GM21723 (cell line): ENCODE measurements around the gene C2CD3.

Source experiments
- ATAC-seq: cut with Tn5 transposase; IDR thresholded peaks from one replicate; pipeline ENCODE4 v1.9.1; 2021; ENCODE audit warnings: mild to moderate bottlenecking, moderate library complexity; ENCODE audit not compliant: unreplicated experiment

Gene C2CD3

GRCh38 chr11:73983741-73984538, 186.9 kb downstream of the C2CD3 start:
- no peak for ATAC-seq

DNA sequence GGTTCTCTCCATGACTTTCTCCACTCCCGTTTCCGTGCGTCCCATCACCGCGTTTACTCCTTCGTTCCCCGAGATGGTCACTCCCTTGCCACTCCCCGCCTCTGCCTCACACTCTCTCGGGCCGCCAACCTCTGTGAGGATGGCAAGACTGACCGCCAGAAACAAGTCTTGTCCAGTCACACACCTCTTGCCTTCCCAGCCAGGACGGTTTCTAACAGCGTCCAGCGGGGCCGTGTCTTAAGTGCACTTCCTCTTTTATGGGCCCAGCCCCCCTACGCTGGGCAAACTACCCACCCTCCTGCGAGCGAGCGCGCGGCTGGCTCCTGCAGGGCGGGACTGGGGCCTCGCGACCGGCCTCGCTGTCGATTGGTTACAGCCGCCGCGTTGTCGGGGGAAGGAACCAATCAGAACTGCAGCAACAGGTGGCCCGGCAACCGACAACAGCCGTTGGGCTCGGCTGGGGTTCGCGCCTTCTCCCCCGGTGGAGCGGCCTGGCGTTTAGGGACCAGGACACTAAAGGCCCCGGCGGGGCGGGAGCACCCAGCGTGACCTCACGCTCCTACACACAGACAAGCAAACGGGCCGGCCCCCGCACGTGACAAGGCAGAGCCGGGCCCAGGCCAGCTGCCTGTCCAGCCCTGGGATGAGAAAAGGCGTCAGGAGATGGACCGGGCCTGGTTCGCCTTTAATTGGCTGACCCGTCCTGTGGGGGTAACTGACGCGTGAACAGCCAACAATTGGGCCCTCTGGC, 187.6 kb downstream of the C2CD3 start:
- ATAC-seq = peak; percentile 72

DNA sequence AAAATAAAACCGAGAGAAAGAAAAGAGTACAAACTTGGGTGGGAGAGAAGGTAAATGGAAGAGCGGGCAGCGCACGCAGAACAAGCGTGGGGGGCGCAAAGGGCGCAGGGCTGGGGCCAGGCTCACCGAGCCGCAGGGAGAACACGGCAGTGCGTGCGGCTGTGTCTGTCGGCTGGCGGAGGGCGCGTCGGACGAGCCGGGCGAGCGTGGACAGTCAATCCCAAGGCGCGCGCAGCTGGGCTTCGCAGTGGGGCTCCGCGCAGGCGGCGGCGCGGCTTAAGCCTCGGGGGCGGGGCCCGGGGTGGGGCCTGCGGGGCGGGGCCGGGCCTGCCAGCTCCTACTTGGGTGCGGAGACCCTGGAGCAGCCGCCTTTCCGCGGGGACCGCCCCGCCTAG, 188.2 kb downstream of the C2CD3 start, which contains the start of gene UCP2:
UCP2 (minus strand) TSS at position 249 of the 395 bp plus-strand sequence. CDS start 4,465 bp downstream, outside the sequence.
- ATAC-seq = peak; percentile 60

- ATAC-seq = no peak
Observed at GRCh38 chr11:73981051-73981805, 189.6 kb downstream of the C2CD3 start.

GRCh38 chr11:73980001-73980961, 190.5 kb downstream of the C2CD3 start:
- ATAC-seq = peak; percentile 49

GRCh38 chr11:73978576-73979086, 192.2 kb downstream of the C2CD3 start:
- no peak for ATAC-seq

DNA sequence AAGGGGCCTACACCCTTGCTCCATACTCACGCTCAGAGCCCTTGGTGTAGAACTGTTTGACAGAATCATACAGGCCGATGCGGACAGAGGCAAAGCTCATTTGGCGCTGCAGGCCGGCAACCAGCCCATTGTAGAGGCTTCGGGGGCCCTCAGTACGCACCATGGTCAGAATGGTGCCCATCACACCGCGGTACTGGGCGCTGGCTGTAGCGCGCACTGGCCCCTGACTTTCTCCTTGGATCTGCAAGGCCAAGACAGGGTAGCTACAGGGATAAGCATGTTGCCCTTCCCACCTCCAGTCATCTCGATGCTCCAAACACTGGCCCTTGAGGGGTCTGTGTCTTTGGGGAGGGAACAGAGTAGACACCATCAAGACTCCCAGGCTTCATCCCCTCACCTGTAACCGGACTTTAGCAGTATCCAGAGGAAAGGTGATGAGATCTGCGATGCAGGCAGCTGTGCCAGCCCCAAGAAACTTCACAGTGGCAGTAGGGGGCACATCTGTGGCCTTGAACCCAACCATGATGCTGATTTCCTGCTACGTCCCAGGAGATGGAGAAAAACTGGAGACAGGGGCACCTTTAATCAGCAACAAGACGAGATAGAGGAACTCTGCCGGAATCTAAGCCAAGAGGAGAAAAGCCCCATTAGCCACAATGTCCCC, 192.8 kb downstream of the C2CD3 start:
- no peak for ATAC-seq

- no peak for ATAC-seq
Observed at GRCh38 chr11:73976451-73977151, 194.2 kb downstream of the C2CD3 start.

DNA sequence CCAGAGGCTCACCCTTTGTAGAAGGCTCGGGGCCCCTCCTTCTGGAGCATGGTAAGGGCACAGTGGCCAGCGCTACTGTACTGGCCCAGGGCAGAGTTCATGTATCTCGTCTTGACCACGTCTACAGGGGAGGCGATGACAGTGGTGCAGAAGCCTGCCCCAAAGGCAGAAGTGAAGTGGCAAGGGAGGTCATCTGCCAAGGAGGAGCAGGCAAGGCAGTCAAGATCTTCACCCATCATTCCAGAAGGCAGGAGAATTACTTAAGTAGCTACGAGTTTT, 195.4 kb downstream of the C2CD3 start:
- no peak for ATAC-seq

DNA sequence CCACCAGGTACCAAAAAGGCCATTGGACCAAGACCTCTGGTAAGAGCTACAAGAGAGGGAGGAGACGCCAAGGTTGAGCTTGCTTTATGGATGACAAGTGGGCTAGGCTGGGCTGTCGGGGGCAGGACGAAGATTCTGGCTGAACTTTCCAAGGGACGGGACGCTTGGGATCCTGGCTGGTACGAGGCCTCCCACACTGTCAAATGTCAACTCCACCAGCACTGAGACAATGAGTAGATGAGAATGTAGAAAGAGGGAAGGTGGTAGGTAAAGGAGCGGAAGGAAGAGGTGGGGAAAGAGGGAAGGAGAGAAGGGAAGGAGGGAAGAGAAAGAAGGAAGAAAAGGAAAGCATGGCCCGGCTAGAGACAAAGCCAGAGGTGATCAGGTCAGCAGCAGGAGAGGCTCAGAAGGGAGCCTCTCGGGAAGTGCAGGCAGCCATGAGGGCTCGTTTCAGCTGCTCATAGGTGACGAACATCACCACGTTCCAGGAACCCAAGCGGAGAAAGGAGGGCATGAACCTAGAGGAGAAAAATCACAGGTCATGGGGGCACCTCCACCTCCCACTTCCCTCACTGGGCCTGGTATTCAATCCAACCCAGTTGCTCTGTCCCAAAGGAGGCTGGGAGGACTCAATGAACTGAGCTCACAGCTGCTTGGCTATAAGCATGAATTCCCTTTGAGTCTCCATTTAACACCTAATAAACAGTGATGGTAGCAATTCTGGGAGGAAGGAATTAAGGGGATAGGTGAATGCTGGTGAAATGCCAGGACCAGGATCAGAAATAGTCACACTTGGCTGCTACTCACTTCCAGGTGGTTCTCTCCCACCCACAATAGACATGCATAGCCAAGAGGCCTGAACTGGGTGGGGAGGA, 196.0 kb downstream of the C2CD3 start:
- no peak for ATAC-seq

GRCh38 chr11:73972620-73973449, 198.0 kb downstream of the C2CD3 start:
- ATAC-seq = no peak

GRCh38 chr11:73972187-73972586, 198.6 kb downstream of the C2CD3 start:
- no peak for ATAC-seq

DNA sequence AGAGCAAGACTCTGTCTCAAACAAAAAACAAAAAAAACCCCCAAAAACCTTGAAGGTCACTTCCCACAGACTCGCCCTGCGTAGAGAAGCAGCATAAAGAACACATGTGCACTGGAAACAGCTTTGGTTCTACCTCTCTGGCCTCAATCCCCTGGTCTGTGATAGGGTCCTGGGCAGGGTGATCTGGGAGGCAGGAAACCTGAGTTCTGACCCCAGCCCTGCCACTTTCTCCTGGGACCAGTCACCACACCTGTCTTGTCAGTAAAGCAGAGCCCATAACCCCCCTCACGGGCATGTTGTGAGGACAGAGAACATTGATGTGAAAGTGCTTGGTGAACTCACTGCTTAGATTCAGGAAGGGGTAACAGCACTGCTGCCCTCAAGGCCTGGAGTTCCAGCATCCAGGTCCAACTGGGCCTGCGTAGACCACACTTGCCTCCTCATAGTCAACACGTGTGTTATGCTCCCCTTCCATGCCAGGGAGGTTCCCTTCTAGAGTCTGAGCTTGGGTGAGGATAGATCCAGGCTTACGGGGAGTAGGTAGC, 199.6 kb downstream of the C2CD3 start:
- no peak for ATAC-seq

DNA sequence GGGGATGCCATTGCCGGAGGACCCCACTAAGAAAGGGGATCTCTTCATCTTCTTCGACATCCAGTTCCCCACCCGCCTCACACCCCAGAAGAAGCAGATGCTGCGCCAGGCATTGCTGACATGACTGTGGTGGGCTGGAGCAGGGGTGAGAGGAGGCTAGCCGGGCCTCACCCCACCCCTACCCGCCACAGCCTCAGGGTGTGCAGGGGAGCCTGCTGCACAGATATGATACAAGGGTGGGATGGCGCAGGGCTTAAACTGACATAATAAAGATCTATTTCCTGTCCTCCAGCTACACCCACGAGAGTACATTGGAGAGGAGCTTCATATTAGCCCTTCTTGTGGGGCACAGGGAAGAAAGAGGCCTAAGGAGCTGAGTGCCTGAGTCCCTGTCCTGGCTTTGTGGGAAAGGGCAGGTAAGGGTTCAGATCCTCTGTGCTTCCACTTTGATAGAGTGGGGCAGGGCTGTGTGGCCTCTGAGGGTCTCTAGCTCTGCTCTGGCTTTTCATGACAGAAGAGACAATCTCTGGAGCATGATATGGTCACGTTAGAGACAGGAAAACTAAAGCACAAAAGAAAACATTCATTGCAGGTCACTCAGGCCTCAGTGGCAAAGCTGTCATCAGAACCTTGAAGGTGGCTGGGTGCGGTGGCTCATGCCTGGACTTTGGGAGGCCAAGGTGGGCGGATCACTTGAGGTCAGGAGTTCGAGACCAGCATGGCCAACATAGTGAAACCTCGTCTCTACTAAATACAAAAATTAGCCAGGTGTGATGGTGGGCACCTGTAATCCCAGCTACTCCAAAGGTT, 200.6 kb downstream of the C2CD3 start:
- ATAC-seq = no peak

- ATAC-seq = no peak
Observed at GRCh38 chr11:73969091-73969490, 201.7 kb downstream of the C2CD3 start.

DNA sequence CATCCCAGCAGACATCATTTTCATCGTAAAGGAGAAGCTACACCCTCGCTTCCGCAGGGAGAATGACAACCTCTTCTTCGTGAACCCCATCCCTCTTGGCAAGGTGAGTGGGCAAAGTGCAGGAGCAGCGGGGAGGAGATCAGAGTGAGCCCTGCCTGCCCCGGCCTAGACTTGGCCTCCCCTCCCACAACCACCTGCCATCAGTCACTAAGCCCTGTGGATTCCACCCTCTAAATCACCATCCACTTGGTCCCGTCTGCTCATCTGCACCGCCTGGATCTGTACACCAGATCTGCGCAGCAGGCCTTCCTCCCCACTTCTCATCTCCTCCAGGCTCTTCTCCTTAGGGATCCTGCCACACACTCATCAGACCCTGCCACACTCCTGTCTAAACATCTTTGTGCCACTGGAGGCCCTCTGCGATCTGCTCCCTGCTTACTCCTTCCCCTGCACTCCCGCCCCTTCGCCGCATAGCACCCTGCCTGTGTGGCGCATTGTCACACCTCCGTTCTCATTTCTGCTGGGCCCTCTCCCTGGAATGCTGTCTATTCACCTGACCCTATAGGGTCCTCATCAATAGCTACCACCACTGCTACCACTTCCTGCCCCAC, 202.3 kb downstream of the C2CD3 start:
- ATAC-seq = no peak
